GM12873 (cell line): ENCODE results near the gene CDK17.

ENCODE experiments used
- TF ChIP-seq, protein P1 (sequence below): IDR thresholded peaks from 2 replicates; pipeline ENCODE4 v1.5.1; 2012; ENCODE audit warnings: low read depth, mild to moderate bottlenecking, moderate library complexity, low read length, control low read depth; ENCODE audit not compliant: insufficient read depth; ENCODE audit errors: missing control alignments

The CDK17 gene

GRCh38 chr12:96300064-96300463 is 100.2 kb downstream of the CDK17 start:
- TF ChIP-seq, protein P1, sequence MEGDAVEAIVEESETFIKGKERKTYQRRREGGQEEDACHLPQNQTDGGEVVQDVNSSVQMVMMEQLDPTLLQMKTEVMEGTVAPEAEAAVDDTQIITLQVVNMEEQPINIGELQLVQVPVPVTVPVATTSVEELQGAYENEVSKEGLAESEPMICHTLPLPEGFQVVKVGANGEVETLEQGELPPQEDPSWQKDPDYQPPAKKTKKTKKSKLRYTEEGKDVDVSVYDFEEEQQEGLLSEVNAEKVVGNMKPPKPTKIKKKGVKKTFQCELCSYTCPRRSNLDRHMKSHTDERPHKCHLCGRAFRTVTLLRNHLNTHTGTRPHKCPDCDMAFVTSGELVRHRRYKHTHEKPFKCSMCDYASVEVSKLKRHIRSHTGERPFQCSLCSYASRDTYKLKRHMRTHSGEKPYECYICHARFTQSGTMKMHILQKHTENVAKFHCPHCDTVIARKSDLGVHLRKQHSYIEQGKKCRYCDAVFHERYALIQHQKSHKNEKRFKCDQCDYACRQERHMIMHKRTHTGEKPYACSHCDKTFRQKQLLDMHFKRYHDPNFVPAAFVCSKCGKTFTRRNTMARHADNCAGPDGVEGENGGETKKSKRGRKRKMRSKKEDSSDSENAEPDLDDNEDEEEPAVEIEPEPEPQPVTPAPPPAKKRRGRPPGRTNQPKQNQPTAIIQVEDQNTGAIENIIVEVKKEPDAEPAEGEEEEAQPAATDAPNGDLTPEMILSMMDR = no peak

DNA sequence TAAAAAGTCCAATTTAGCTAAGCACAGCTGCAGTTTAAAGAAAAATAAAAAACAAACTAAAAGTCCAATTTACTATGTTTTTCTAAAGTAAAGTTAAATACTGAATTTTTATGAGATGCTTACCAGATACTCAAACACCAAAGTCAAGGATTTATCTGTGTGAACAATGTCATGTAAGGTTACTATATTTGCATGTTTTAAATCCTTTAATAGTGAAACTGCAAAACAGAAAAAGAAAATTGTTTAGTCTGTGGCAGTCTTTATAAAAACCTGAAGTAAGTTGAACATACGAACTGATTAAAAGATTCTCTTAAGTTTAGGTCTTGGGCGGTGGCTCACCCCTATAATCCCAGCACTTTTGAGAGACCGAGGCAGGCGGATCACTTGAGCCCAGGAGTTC is 102.7 kb downstream of the CDK17 start:
- TF ChIP-seq, protein P1 = no peak

DNA sequence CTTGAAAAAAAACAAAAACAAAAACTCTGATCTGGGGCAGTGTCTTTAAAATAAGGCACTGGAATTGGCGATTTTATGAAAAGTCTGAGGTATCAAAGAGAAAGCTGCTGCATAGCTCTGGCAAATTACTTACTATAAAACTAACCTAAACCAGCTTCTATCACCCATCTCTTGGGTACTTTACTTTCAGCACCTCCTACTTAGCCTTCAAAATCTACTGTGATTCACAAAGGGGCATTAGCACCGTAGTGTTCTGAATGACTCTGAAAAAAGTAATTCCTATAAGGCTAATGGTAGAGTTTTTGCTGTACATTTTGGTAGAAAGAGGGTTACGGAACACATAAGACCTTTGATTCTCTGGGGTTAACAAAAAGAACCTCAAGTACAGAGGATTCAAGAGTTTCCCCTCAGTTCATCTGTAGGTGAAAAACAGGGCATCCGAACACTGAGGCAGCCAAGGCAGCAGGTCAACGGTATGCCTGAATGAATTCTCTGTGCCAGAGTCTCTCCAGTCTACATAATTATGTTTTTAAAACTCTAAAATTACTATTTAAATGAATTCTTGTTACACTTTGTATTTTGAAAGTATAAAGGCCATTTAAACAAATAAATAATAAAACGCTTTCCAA is 104.6 kb downstream of the CDK17 start:
- TF ChIP-seq, protein P1 = no peak

GRCh38 chr12:96294831-96295230 is 105.4 kb downstream of the CDK17 start:
- TF ChIP-seq, protein P1 = no peak

GRCh38 chr12:96293093-96293492 is 107.1 kb downstream of the CDK17 start:
- TF ChIP-seq, protein P1 = no peak

DNA sequence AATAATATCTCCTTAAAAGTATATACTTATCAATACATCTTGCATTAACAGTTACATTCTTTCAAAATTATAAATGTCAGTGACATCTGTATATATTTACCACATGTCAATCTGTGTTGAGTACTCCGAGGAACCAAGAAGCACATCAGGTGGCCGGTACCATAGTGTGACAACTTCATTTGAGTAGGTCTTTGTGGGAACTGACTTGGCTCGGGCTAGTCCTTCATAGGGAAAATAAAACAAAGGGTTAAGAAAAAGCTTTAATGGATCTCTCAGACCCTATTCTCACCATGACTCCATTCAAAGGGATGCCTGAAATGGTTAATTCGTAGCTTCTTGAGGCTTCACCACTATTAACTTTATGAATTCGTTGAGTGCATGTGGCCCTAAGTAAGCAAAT is 111.2 kb downstream of the CDK17 start:
- TF ChIP-seq, protein P1 = no peak

DNA sequence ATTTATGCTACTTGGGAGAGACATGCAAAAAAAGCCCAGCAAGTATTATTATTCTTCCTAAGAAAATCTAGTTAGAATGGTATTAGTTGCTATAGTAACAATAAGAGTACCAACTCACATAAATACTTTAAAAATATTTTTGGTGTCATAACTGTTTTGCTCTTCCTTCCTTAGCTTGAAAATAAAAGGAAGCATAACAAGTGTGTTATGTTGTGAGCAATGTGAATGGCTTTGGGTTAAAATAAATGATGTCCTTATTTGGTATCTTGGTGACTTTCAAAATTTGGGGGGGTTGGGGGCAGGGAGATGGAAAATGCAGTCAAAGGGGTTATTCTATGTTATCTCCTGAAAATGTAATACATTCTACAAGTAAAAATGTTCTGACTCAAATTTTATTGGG is 115.1 kb downstream of the CDK17 start:
- TF ChIP-seq, protein P1 = no peak
